Psoas muscle (tissue), 8 donors: ENCODE results near the gene LMTK2. TPM values are rescaled to one million over a fixed set of nuclear protein-coding genes. Genes with fewer than 3 reads are reported as not detected.

Experiments
- ATAC-seq, 4 donors: fragments of 200-7000 bp; cut with Tn5 transposase; one replicate each; pipeline ENCODE4 v1.9.1; 2020; ENCODE audit warnings: moderate library complexity in 3 of 4, mild to moderate bottlenecking in 2 of 4
- DNase-seq, 2 donors: peaks; one replicate each; pipeline ENCODE4 v3.0.0-alpha.2; 2020
- H3K27ac ChIP-seq: fragments of 200-600 bp; one replicate; pipeline ENCODE4 v1.8.0; 2022
- H3K27me3 ChIP-seq, 3 donors: fragments of 200-600 bp in 1 of 3; one replicate each; pipeline versions ENCODE4 v1.6.1 to v1.8.0; 2013 to 2022; ENCODE audit warnings: low read length in 2 of 3, mild to moderate bottlenecking in 2 of 3, moderate library complexity in 1 of 3; ENCODE audit not compliant: insufficient read depth in 3 of 3
- H3K36me3 ChIP-seq, 2 donors: fragments of 200-600 bp in 1 of 2; one replicate each; pipeline versions ENCODE4 v1.6.1 to v1.8.0; 2013 to 2022; ENCODE audit warnings: low read depth in 1 of 2, mild to moderate bottlenecking in 1 of 2, moderate library complexity in 1 of 2; ENCODE audit not compliant: insufficient read depth in 1 of 2
- H3K4me1 ChIP-seq: fragments of 200-600 bp; one replicate; pipeline ENCODE4 v1.8.0; 2022
- H3K4me3 ChIP-seq: fragments of 200-600 bp; one replicate; pipeline ENCODE4 v1.8.0; 2022; ENCODE audit warnings: mild to moderate bottlenecking
- H3K9me3 ChIP-seq: fragments of 200-600 bp; one replicate; pipeline ENCODE4 v1.8.0; 2022
- CTCF ChIP-seq: fragments of 200-600 bp; IDR thresholded peaks from one replicate; pipeline ENCODE4 v1.8.0; 2022; ENCODE audit warnings: antibody characterized with exemption
- WGBS, 3 donors: extraction: QIAGEN DNeasy Blood & Tissue Kit; methylation state at CpG; one replicate each; pipeline versions ENCODE4 v1.1.6 to v1.1.7; 2013; 5-methylcytosine and 5-hydroxymethylcytosine counted together
- intact Hi-C, 2 donors: fragments of 100-400 bp; cut with DNase I; formaldehyde crosslinking; loops; one replicate each; pipeline versions ENCODE4 v1.11.0 to v1.14.2; 2022
- polyA plus RNA-seq, 3 donors: library from polyadenylated mRNA; stranded (reverse); fragments of 200-250 nt; gene quantifications; one replicate each; pipeline ENCODE4 v1.2.3, GENCODE V29; 2013
- total RNA-seq, 4 donors: library from RNA; stranded (reverse); fragmentation: NEBNext Ultra II Directional in 2 of 4; extraction: Animal tissue kit (Norgen Biotek cat#: 25700) in 2 of 4; gene quantifications; one replicate each; pipeline versions ENCODE4 v1.2.1 to v1.2.4, GENCODE V29; 2021 to 2023
- donor health status: healthy with polysubstance abuse.
- donor health status: DM: no; HTN: no; CAD: no; lungs with moderate emphysema.
- donor health status: Bipolar disorder and iron deficiency.
- donor health status: healthy.
- donor health status: DM: yes; HTN: yes; CAD: no.
- donor health status: DM: no; HTN: no; CAD: no.
- donor health status: DM: no; HTN: no; CAD: no.
- donor health status: DM: yes; HTN: yes; CAD: no.

The LMTK2 gene
- total and polyA plus RNA-seq, 7 donors: 3.6 to 25.0 (median 13.5) TPM

- Histone ChIP-seq H3K36me3 (peaks cover 0 to 5% of the 10 kb centered on the region in 2 donors), H3K27me3 (no peaks in the 10 kb centered on the region), H3K4me1 (peaks cover 25% of the 10 kb centered on the region), H3K4me3 (no peak overlapping the region), H3K9me3 (no peaks in the 10 kb centered on the region), H3K27ac (no peak overlapping the region)
- 70 to 87% (median 75%) methylated on average over 2 of the region's 2 CpGs for whole genome bisulfite sequencing, 3 donors
- no peak for TF ChIP-seq CTCF
- DNase-seq (no peak), ATAC-seq (no peak)
- intact Hi-C loops: loop anchor here (5.0 kb wide), 2 partner anchors 34 to 144 kb away; no protein-coding TSS in a partner anchor
These were observed 60.0 kb downstream of the LMTK2 start for GRCh38 chr7:98166668-98166970.

- H3K4me3 ChIP-seq: no peak overlapping the region
- DNase-seq (no peak), ATAC-seq (no peak)
- peaks cover 25% of the 10 kb centered on the region for H3K4me1 ChIP-seq
- intact Hi-C loops: loop anchor here (1.0 to 5.0 kb wide), 5 partner anchors 35 to 147 kb away; partner anchors contain the start of gene LMTK2 (in 1 of the 2)
- H3K27ac ChIP-seq: no peak overlapping the region
- no peaks in the 10 kb centered on the region for H3K27me3 ChIP-seq
- 90 to 92% (median 90%) methylated on average over 15 of the region's 15 CpGs for WGBS, 3 donors
- no peak for TF ChIP-seq CTCF
- no peaks in the 10 kb centered on the region for H3K9me3 ChIP-seq
- H3K36me3 ChIP-seq: peaks cover 4 to 14% of the 10 kb centered on the region in 2 donors
These were observed 61.0 kb downstream of the LMTK2 start for GRCh38 chr7:98167653-98168052.

- H3K4me1 ChIP-seq: peaks cover 25% of the 10 kb centered on the region
- peaks cover 4 to 17% of the 10 kb centered on the region in 2 donors for H3K36me3 ChIP-seq
- H3K4me3 ChIP-seq: no peak overlapping the region
- DNase-seq: peak in 1 of 2 donors; percentile 62
- ATAC-seq: peak; percentile 86 to 93 (median 90)
- WGBS, 3 donors: 61 to 67% (median 62%) methylated on average over 17 of the region's 17 CpGs
- TF ChIP-seq CTCF: peak; percentile 90
- no peaks in the 10 kb centered on the region for H3K9me3 ChIP-seq
- intact Hi-C loops: loop anchor here (1.0 to 5.0 kb wide), 5 partner anchors 36 to 148 kb away; partner anchors contain the start of gene LMTK2 (in 1 of the 2)
- H3K27me3 ChIP-seq: no peaks in the 10 kb centered on the region
- peak overlapping the region; percentile 50 for H3K27ac ChIP-seq
These were observed 61.7 kb downstream of the LMTK2 start for GRCh38 chr7:98168181-98168903.

DNA sequence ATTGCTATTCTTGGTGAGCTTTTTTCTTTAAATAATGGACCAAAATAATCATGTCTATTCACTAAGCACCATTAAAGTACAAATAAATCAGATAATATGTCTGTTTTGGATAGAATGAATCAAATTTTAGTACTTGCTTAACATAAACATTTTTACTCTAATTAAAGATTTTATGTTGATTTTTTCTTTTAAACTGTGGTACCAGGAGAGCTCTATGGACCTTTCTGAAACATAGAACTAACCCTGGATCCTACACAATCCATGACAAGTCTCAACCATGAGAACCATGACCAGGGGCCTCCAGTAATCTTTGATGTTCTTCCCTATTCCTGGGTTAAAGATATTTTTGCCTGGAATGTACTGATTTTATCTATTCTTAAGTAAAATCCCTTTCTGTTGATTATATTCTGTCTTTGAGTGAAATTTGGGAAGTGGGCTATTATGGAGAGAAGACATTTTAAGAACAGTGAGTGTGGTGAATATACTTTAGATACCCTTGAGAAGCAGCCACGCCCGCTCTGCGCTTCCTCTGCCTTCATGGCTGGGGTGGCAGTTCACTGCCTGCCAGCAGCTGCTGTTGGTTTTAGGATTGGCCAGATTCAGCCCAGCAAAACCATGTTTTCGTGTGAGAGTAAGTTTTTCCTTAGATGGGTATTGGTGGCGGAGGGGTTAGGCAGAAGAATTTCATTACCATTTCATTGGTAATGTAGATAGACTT lies 62.4 kb downstream of the LMTK2 start:
- H3K27me3 ChIP-seq: no peaks in the 10 kb centered on the region
- no peaks in the 10 kb centered on the region for H3K9me3 ChIP-seq
- no peak for TF ChIP-seq CTCF
- 90 to 94% (median 93%) methylated on average over 5 of the region's 5 CpGs for whole genome bisulfite sequencing, 3 donors
- no peak overlapping the region for H3K4me3 ChIP-seq
- intact Hi-C loops: loop anchor here (1.0 to 5.0 kb wide), 5 partner anchors 37 to 148 kb away; partner anchors contain the start of gene LMTK2 (in 1 of the 2)
- peaks cover 4 to 17% of the 10 kb centered on the region in 2 donors for H3K36me3 ChIP-seq
- H3K4me1 ChIP-seq: peaks cover 31% of the 10 kb centered on the region
- peak overlapping the region; percentile 54 for H3K27ac ChIP-seq
- ATAC-seq (no peak), DNase-seq (no peak)
